Ectodermal cell (in vitro differentiated cells): ENCODE results near the gene REM1.
"Not testable (repeated sequence)": the region's sequence is repeated elsewhere in the genome, so short reads cannot be mapped to it uniquely, and the experiment has no call there.

ENCODE experiments used
- H3K27ac ChIP-seq: 2 replicates; pipeline ENCODE4 v1.7.0; 2013; ENCODE audit warnings: mild to moderate bottlenecking, low read depth, low read length; ENCODE audit not compliant: insufficient read depth, poor library complexity, severe bottlenecking
- H3K27me3 ChIP-seq: 2 replicates; pipeline ENCODE4 v1.7.0; 2013; ENCODE audit warnings: mild to moderate bottlenecking, low read length; ENCODE audit not compliant: insufficient read depth, control insufficient read depth, poor library complexity, severe bottlenecking
- H3K36me3 ChIP-seq: one replicate; pipeline ENCODE4 v1.7.0; 2013; ENCODE audit warnings: low read length; ENCODE audit not compliant: control insufficient read depth, insufficient read depth
- H3K4me1 ChIP-seq: one replicate; pipeline ENCODE4 v1.7.0; 2013; ENCODE audit warnings: low read length; ENCODE audit not compliant: control insufficient read depth, insufficient read depth
- H3K4me3 ChIP-seq: 2 replicates; pipeline ENCODE4 v1.7.0; 2013; ENCODE audit warnings: low read depth, low read length, control low read depth; ENCODE audit not compliant: insufficient read depth
- H3K9me3 ChIP-seq: 2 replicates; pipeline ENCODE4 v1.7.0; 2013; ENCODE audit warnings: mild to moderate bottlenecking, low read length, moderate library complexity; ENCODE audit not compliant: control insufficient read depth
- WGBS, 2 experiments: methylation state at CpG; one replicate each; pipeline ENCODE4 v1.1.7; 2013; ENCODE audit warnings: missing lambda C conversion rate in 2 of 2; 5-methylcytosine and 5-hydroxymethylcytosine counted together

Gene REM1

DNA sequence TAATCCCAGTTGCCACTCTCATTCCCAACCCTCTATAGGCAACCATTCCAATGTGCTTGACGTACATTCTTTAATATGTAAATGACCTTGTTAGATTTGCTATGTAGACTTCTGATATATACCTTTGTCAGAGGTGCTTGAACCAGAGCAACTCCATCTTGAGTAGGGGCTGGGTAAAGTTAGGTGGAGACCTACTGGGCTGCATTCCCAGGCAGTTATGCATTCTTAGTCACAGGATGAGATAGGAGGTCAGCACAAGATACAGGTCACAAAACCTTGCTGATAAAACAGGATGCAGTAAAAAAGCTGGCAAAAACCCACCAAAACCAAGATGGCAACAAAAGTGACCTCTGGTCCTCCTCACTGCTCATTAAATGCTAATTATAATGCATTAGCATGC lies 30.8 kb downstream of the REM1 start:
- 75 to 86% methylated on average over 1 of the region's 1 CpG for WGBS, 2 experiments
- H3K4me3 ChIP-seq, result no peak overlapping the region
- H3K27ac ChIP-seq, result no peak overlapping the region
- no peaks in the 10 kb centered on the region for H3K27me3 ChIP-seq
- no peaks in the 10 kb centered on the region for H3K4me1 ChIP-seq
- H3K36me3 ChIP-seq, result no peaks in the 10 kb centered on the region
- H3K9me3 ChIP-seq, result peaks cover 2% of the 10 kb centered on the region

DNA sequence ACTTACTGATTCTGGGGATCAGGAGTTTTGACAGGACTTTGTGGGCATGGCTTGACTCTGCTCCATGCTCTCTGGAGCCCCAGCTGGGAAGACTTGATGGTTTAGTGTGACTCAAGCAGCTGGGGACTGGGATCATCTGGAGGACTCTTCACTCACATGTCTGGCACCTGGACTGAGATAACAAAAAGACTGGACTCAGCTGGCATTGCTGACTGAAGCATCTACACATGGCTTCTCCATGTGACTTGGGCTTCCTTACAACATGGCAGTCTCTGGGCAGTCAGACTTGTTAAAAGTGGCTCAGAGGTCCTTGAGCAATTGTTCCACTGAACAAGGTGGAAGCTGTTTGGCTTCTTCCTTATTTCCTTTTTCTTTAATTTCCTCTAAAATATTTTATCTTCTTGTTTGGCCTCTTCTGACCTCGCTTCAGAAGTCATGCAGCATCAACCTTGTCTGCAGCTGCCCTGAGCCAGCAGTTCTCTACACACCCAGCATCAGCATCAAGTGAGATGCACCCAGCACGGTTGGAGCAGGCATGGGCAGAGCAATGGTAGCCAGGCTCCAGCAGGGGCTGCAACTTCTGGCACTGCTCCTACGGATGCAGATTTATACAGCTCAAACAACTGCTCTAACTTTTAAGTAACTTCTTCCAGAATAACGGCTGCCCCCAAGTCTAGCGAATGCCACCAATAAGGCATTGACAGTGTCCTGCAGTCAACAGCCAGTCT lies 33.6 kb downstream of the REM1 start:
- 64 to 66% methylated on average over 5 of the region's 5 CpGs for WGBS, 2 experiments

DNA sequence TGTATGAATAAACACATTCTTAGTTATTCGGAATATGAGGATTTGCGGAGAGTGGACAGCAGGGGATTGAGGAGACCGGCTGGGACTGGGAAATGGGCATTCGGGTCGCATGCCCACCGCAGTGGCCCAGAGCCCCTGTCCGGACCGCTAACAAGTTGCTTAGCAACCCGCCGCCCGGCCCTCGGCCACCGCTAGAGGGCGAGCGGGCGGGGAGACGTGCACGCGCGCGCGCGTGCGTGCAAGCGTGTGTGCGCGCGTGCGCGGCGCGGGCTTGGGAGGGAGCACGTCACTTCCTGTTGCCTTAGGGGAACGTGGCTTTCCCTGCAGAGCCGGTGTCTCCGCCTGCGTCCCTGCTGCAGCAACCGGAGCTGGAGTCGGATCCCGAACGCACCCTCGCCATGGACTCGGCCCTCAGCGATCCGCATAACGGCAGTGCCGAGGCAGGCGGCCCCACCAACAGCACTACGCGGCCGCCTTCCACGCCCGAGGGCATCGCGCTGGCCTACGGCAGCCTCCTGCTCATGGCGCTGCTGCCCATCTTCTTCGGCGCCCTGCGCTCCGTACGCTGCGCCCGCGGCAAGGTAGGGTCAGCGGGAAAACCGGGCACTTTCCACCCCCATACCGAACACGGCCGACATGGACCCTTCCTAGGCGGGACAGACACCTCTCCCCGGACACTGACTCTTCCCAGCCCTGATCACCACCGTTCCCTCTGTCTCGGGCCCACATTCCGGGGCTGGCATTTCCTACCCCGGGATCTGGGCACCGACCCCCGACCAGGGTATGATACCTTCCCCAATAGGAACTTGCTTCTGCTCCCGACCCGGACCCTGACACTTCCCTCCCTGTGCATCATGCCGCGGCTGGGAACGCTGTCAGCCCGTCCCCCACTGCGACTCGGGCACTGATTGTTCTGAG lies 39.3 kb downstream of the REM1 start, which contains the start of gene HM13:
Gene HM13 (plus strand): TSS at position 289 of the 918 bp plus-strand sequence. CDS start 110 bp downstream, at position 399.
- Histone ChIP-seq H3K27me3 (no peaks in the 10 kb centered on the region), H3K36me3 (no peaks in the 10 kb centered on the region), H3K4me3 (peak within 1 kb of the TSS; percentile 89), H3K4me1 (peaks cover 17% of the 10 kb centered on the region), H3K9me3 (no peaks in the 10 kb centered on the region), H3K27ac (no peak within 1 kb of the TSS)
- 1% methylated on average over 86 of the region's 86 CpGs for WGBS, 2 experiments

More for the DNA sequence above, 33.6 kb downstream of the REM1 start:
- Histone ChIP-seq H3K27ac (no peak overlapping the region), H3K4me1 (no peaks in the 10 kb centered on the region), H3K27me3 (no peaks in the 10 kb centered on the region), H3K9me3 (peaks cover 2% of the 10 kb centered on the region), H3K4me3 (no peak overlapping the region), H3K36me3 (no peaks in the 10 kb centered on the region)

DNA sequence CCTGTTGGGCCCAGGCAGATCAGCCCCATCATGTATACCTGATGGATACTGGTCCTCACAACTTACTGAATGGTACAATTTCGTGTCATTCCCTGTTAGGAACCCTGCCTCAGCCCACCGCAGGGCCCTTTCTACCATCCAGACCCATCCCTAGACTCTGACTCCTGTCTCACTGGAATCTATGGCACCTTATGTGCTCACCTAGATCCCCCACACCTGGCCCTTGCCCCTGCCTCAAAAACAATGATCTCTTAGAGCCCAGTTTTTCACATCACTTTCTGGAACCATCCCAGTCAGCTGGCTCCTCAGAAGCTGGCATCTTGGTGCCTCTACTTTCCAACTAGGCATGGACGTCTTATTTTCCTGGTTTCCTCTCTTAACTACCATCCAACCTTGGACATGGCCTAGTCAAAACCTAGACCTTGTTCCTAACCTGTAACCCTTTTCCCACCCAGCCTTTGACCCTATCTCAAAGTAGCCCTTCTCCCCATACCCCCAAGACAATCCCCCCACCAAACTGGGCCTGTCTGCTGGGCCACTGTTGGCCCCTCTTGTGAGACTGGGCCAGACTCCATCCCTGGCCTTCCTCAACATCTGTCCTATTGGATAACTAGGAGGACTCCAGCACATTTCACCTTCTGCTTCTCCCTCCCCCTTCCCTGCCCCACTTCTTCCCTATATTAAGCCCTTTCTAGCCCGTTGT lies 40.1 kb downstream of the REM1 start:
- WGBS, 2 experiments, result 38 to 41% methylated on average over 4 of the region's 4 CpGs
- Histone ChIP-seq H3K36me3 (no peaks in the 10 kb centered on the region), H3K27ac (no peak overlapping the region), H3K9me3 (no peaks in the 10 kb centered on the region), H3K27me3 (no peaks in the 10 kb centered on the region), H3K4me3 (peak overlapping the region; percentile 89), H3K4me1 (peaks cover 17% of the 10 kb centered on the region)

DNA sequence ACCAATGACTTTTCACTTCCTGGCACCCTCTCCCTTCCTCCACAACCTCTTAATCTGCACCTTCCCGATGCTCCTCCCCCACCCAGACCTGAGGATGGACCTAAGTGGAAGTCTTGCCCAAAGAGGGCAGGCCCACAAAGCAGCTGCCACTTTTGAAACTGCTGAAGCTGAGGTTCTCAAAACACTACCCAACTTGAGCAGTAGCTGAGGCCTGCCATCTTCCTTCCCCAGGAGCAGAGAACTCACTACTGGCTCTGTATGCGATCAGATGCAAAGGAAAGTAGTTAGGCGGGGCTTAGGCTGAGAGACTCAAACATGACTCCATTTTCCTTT lies 40.7 kb downstream of the REM1 start:
- Histone ChIP-seq H3K27me3 (no peaks in the 10 kb centered on the region), H3K36me3 (no peaks in the 10 kb centered on the region), H3K4me1 (peaks cover 17% of the 10 kb centered on the region), H3K27ac (no peak overlapping the region), H3K4me3 (peak overlapping the region; percentile 89), H3K9me3 (no peaks in the 10 kb centered on the region)
- WGBS, 2 experiments, result 86 to 95% methylated on average over 3 of the region's 3 CpGs

DNA sequence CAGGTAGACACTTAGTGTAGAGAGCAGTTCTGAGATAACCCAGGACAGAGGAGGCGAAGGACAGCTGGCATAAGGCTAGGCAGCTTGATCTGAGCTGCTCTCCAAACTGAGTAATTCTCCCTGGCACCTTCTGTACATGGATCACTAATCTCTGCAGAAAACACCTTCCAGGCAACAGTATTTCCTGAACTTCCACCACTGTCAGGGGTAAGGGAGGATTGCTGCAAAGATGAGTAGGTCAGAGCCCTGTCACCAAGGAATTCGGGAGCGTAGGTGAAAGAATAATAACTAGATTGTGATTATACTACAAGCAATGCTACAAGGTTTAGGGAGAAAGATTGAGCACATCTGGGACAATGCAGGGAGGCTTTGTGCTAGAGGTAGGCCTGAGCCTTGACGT lies 41.1 kb downstream of the REM1 start:
- Histone ChIP-seq H3K27me3 (no peaks in the 10 kb centered on the region), H3K27ac (no peak overlapping the region), H3K9me3 (no peaks in the 10 kb centered on the region), H3K4me3 (no peak overlapping the region), H3K4me1 (peaks cover 17% of the 10 kb centered on the region), H3K36me3 (no peaks in the 10 kb centered on the region)
- 96 to 98% methylated on average over 4 of the region's 4 CpGs for WGBS, 2 experiments

DNA sequence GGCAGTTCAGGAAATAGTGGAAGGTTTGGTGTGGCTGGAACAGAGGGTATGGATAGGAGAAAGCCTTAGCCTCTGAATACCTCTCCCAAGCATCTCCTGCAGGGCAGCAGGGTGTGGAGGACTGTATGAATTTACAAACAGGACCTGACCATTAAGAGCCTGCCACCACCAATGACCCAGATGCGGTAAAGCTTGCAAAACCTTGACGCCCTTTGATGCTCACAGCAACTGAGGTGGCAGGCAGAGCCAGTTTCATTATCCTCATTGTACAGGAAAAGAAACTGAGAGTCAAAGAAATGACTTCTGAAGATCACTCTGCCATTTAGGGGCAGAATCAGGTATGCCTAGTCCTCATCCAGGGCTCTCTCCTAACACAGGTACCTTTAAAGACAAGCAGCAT lies 41.6 kb downstream of the REM1 start:
- 94 to 95% methylated on average over 2 of the region's 2 CpGs for WGBS, 2 experiments

DNA sequence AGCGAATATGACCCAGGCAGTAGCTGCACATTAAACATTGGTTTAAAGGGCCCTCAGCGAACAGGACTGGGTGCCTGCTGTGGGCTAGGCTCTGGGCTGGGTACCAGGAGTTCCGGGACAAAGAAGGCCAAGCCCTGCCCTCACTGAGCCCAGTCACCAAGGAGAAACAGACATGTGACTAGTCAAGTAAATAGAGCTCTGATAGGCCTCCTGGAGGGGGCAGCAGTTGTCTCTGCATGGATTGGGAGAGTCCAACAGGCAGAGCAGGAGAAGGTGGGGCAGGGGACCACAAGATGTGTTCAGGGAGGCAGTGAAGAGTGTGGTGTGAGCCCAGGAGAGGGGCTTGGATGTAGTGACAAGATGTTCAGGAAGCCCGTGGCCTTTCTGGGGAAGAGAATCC lies 42.3 kb downstream of the REM1 start:
- Histone ChIP-seq H3K27ac (no peak overlapping the region), H3K27me3 (no peaks in the 10 kb centered on the region), H3K4me3 (no peak overlapping the region), H3K9me3 (no peaks in the 10 kb centered on the region), H3K36me3 (no peaks in the 10 kb centered on the region), H3K4me1 (peaks cover 17% of the 10 kb centered on the region)
- WGBS, 2 experiments, result 76 to 84% methylated on average over 3 to 4 of the region's 4 CpGs

More for the DNA sequence above, 41.6 kb downstream of the REM1 start:
- H3K4me3 ChIP-seq, result no peak overlapping the region
- peaks cover 17% of the 10 kb centered on the region for H3K4me1 ChIP-seq
- H3K9me3 ChIP-seq, result no peaks in the 10 kb centered on the region
- no peak overlapping the region for H3K27ac ChIP-seq
- no peaks in the 10 kb centered on the region for H3K36me3 ChIP-seq
- H3K27me3 ChIP-seq, result no peaks in the 10 kb centered on the region

DNA sequence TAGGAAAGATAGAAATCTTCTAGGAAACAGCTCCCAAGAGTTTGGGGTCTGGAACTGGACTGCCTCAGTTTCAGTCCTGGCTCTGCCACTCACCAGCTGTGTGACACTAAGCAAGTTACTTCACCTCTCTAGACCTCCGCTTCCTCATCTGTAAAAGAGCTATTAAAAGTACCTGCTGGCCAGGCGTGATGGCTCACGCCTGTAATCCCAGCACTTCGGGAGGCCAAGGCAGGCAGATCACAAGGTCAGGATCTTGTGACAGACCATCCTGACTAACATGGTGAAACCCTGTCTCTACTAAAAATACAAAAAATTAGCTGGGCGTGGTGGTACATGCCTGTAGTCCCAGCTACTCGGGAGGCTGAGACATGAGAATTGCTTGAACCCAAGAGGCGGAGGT lies 46.2 kb downstream of the REM1 start:
- H3K4me1 ChIP-seq, H3K36me3 ChIP-seq, H3K9me3 ChIP-seq, H3K27ac ChIP-seq, H3K27me3 ChIP-seq, H3K4me3 ChIP-seq: not testable (repeated sequence)
- WGBS, 2 experiments, result 92 to 96% methylated on average over 7 of the region's 7 CpGs

DNA sequence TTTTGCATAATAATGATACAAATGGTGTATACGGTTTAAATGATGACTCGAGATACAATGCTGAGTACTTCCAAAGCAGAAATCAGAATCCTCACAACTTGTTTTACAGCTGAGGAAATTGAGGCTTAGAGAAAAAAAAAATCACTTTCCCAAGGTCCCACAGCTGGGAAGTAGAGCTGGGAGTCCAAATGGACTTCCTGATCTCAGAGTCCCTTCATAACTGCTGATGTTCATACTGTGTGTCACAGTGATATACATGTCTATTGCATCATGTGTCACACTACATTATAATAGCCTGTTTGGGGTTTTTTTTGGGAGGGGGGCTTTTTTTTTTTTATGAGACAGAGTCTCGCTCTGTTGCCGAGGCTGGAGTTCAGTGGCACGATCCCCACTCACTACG lies 47.6 kb downstream of the REM1 start:
- Histone ChIP-seq H3K9me3 (no peaks in the 10 kb centered on the region), H3K27me3 (no peaks in the 10 kb centered on the region), H3K4me3 (no peak overlapping the region), H3K4me1 (no peaks in the 10 kb centered on the region), H3K27ac (no peak overlapping the region), H3K36me3 (peaks cover 9% of the 10 kb centered on the region)
- 92 to 96% methylated on average over 6 of the region's 6 CpGs for WGBS, 2 experiments
